HL-60 (cell line): Measurements from ENCODE around the gene F7.

Experiments
- GABPA ChIP-seq: IDR thresholded peaks from 2 replicates; pipeline ENCODE4 v1.6.1; 2012; ENCODE audit warnings: low read depth
- POLR2AphosphoS5 ChIP-seq: IDR thresholded peaks from 2 replicates; pipeline ENCODE4 v1.6.1; 2012; ENCODE audit warnings: low read depth
- SPI1 ChIP-seq: IDR thresholded peaks from 2 replicates; pipeline ENCODE4 v1.6.1; 2012; ENCODE audit warnings: low read depth, mild to moderate bottlenecking, borderline replicate concordance
- TF ChIP-seq, protein P1 (sequence below): IDR thresholded peaks from one replicate; pipeline ENCODE4 v1.5.1; 2011; ENCODE audit warnings: low read length, control low read depth, inconsistent platforms; ENCODE audit not compliant: insufficient read depth

DNA sequence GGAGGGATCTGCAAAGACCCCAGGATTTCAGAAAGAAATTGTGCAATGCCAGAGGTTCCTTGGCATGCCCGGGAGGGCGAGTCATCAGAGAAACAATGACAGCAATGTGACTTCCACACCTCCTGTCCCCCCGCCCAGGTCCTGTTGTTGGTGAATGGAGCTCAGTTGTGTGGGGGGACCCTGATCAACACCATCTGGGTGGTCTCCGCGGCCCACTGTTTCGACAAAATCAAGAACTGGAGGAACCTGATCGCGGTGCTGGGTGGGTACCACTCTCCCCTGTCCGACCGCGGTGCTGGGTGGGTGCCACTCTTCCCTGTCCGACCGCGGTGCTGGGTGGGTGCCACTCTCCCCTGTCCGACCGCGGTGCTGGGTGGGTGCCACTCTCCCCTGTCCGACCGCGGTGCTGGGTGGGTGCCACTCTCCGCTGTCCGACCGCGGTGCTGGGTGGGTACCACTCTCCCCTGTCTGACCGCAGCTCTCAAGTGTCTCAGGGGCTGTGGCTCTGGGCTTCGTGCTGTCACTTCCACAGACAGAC, 11.8 kb downstream of the F7 start:
- TF ChIP-seq, protein P1, sequence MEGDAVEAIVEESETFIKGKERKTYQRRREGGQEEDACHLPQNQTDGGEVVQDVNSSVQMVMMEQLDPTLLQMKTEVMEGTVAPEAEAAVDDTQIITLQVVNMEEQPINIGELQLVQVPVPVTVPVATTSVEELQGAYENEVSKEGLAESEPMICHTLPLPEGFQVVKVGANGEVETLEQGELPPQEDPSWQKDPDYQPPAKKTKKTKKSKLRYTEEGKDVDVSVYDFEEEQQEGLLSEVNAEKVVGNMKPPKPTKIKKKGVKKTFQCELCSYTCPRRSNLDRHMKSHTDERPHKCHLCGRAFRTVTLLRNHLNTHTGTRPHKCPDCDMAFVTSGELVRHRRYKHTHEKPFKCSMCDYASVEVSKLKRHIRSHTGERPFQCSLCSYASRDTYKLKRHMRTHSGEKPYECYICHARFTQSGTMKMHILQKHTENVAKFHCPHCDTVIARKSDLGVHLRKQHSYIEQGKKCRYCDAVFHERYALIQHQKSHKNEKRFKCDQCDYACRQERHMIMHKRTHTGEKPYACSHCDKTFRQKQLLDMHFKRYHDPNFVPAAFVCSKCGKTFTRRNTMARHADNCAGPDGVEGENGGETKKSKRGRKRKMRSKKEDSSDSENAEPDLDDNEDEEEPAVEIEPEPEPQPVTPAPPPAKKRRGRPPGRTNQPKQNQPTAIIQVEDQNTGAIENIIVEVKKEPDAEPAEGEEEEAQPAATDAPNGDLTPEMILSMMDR, result no peak
- no peak for TF ChIP-seq SPI1
- TF ChIP-seq GABPA, result no peak
- TF ChIP-seq POLR2AphosphoS5, result no peak
